Type B pancreatic cell (in vitro differentiated cells): ENCODE data around the gene XAGE1A. TPM values are rescaled to one million over a fixed set of nuclear protein-coding genes. Genes with fewer than 3 reads are reported as not detected.
"Not testable (repeated sequence)": the region's sequence is repeated elsewhere in the genome, so short reads cannot be mapped to it uniquely, and the experiment has no call there.

ENCODE experiments used
- DNase-seq: peaks from one replicate; pipeline ENCODE4 v3.0.0; 2021; ENCODE audit warnings: mixed read lengths; ENCODE audit not compliant: unreplicated experiment; ENCODE audit errors: extremely low spot score
- H3K27ac Mint-ChIP-seq: 2 replicates; pipeline ENCODE4 v1.8.0; 2021; ENCODE audit warnings: mild to moderate bottlenecking, mixed read lengths
- H3K27me3 Mint-ChIP-seq: 2 replicates; pipeline ENCODE4 v1.8.0; 2021; ENCODE audit warnings: mixed read lengths
- H3K36me3 Mint-ChIP-seq: 2 replicates; pipeline ENCODE4 v1.8.0; 2021; ENCODE audit warnings: mixed read lengths
- H3K4me1 Mint-ChIP-seq: one replicate; pipeline ENCODE4 v1.8.0; 2021; ENCODE audit warnings: mixed read lengths; ENCODE audit not compliant: unreplicated experiment
- H3K4me3 Mint-ChIP-seq: 2 replicates; pipeline ENCODE4 v1.8.0; 2021; ENCODE audit warnings: mild to moderate bottlenecking, mixed read lengths
- H3K9me3 Mint-ChIP-seq: 2 replicates; pipeline ENCODE4 v1.8.0; 2021; ENCODE audit warnings: mixed read lengths
- CTCF ChIP-seq: fragments of 200-600 bp; sonication (generic); conservative IDR thresholded peaks from 2 replicates; pipeline ENCODE4 v1.5.0; 2021; ENCODE audit warnings: antibody characterized with exemption, mild to moderate bottlenecking
- total RNA-seq: library from RNA; stranded (reverse); gene quantifications from 2 replicates; pipeline ENCODE4 v1.2.1, GENCODE V29; 2021; ENCODE audit warnings: low replicate concordance

Gene XAGE1A
- total RNA-seq, 1 donor from 2014 or later, result not detected

- H3K36me3 Mint-ChIP-seq, DNase-seq, H3K27me3 Mint-ChIP-seq, H3K9me3 Mint-ChIP-seq, H3K27ac Mint-ChIP-seq, H3K4me3 Mint-ChIP-seq, H3K4me1 Mint-ChIP-seq: not testable (repeated sequence)
Observed at GRCh38 chrX:52541051-52541450, 45.4 kb downstream of the XAGE1A start.

- Mint-ChIP-seq H3K27me3 (no peaks in the 10 kb centered on the region), H3K9me3 (no peaks in the 10 kb centered on the region), H3K4me3 (no peak overlapping the region), H3K27ac (no peak overlapping the region), H3K4me1 (no peaks in the 10 kb centered on the region), H3K36me3 (no peaks in the 10 kb centered on the region)
- no peak for TF ChIP-seq CTCF
- DNase-seq, result no peak
Observed at GRCh38 chrX:52542311-52542710, 46.7 kb downstream of the XAGE1A start.

GRCh38 chrX:52544147-52544840 lies 48.7 kb downstream of the XAGE1A start:
- no peak for DNase-seq
- Mint-ChIP-seq H3K27me3 (no peaks in the 10 kb centered on the region), H3K36me3 (no peaks in the 10 kb centered on the region), H3K27ac (no peak overlapping the region), H3K4me1 (no peaks in the 10 kb centered on the region), H3K9me3 (no peaks in the 10 kb centered on the region), H3K4me3 (no peak overlapping the region)
- TF ChIP-seq CTCF, result no peak

- H3K9me3 Mint-ChIP-seq, DNase-seq, H3K27me3 Mint-ChIP-seq, H3K36me3 Mint-ChIP-seq, H3K27ac Mint-ChIP-seq, H3K4me1 Mint-ChIP-seq, H3K4me3 Mint-ChIP-seq: not testable (repeated sequence)
Observed at GRCh38 chrX:52548769-52549168, 53.2 kb downstream of the XAGE1A start.

Other genes starting within 250 kb of the XAGE1A start
- gene XAGE2, start 126.8 kb upstream of the XAGE1A start, total RNA-seq, result 8.0 TPM in 1 of 2 replicates, not detected in the other
- not detected in 2 replicates for gene XAGE1B, start 21.3 kb downstream of the XAGE1A start, total RNA-seq
- not detected in 2 replicates for gene SSX7, start 159.1 kb downstream of the XAGE1A start, total RNA-seq
- gene SSX2, start 211.4 kb downstream of the XAGE1A start, total RNA-seq, result not detected in 2 replicates